ENCODE data around the gene RALGAPA1. TPM values are rescaled to one million over a fixed set of nuclear protein-coding genes. Genes with fewer than 3 reads are reported as not detected.

RALGAPA1 gene
- polyA plus RNA-seq, 1 donor from 2014 or later = 73.3 TPM

DNA sequence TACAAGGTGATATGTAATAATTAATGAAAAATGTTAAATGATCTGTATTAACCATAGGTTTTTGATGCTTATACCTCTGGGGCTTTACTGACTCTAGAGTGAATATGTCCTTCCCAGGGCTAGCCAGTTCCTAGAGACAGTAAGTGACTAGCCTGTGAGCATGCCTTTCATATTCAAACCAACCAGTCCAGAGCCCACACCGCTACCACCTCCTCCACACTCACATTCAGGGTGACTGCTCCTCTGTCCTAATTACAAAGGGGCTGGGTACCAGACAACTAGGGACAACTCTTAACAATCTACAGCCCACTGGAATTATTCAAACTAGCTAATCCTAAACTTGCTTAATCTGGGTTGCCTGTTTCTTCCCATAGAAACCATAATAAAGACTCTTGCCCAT, 49.0 kb downstream of the RALGAPA1 start:
- no peak for TF ChIP-seq MXI1 (conservative IDR thresholded peaks at IDR 0.05; ENCODE audit: poor library complexity, severe bottlenecking)
- TF ChIP-seq, protein P1, sequence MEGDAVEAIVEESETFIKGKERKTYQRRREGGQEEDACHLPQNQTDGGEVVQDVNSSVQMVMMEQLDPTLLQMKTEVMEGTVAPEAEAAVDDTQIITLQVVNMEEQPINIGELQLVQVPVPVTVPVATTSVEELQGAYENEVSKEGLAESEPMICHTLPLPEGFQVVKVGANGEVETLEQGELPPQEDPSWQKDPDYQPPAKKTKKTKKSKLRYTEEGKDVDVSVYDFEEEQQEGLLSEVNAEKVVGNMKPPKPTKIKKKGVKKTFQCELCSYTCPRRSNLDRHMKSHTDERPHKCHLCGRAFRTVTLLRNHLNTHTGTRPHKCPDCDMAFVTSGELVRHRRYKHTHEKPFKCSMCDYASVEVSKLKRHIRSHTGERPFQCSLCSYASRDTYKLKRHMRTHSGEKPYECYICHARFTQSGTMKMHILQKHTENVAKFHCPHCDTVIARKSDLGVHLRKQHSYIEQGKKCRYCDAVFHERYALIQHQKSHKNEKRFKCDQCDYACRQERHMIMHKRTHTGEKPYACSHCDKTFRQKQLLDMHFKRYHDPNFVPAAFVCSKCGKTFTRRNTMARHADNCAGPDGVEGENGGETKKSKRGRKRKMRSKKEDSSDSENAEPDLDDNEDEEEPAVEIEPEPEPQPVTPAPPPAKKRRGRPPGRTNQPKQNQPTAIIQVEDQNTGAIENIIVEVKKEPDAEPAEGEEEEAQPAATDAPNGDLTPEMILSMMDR (IDR thresholded peaks at IDR 0.05; ENCODE audit: poor library complexity, severe bottlenecking) = no peak
- TF ChIP-seq SMC3 (conservative IDR thresholded peaks at IDR 0.05; ENCODE audit: poor library complexity) = no peak
- TF ChIP-seq TAF1 (IDR thresholded peaks at IDR 0.05; ENCODE audit: low read depth) = no peak
- TF ChIP-seq POLR2AphosphoS5 (IDR thresholded peaks at IDR 0.05) = no peak
- TF ChIP-seq RAD21 (conservative IDR thresholded peaks at IDR 0.05) = no peak
- no peak for TF ChIP-seq EZH2 (IDR thresholded peaks at IDR 0.05; ENCODE audit: borderline replicate concordance, insufficient read depth, low read length, poor library complexity, severe bottlenecking)
- TF ChIP-seq, protein P2, sequence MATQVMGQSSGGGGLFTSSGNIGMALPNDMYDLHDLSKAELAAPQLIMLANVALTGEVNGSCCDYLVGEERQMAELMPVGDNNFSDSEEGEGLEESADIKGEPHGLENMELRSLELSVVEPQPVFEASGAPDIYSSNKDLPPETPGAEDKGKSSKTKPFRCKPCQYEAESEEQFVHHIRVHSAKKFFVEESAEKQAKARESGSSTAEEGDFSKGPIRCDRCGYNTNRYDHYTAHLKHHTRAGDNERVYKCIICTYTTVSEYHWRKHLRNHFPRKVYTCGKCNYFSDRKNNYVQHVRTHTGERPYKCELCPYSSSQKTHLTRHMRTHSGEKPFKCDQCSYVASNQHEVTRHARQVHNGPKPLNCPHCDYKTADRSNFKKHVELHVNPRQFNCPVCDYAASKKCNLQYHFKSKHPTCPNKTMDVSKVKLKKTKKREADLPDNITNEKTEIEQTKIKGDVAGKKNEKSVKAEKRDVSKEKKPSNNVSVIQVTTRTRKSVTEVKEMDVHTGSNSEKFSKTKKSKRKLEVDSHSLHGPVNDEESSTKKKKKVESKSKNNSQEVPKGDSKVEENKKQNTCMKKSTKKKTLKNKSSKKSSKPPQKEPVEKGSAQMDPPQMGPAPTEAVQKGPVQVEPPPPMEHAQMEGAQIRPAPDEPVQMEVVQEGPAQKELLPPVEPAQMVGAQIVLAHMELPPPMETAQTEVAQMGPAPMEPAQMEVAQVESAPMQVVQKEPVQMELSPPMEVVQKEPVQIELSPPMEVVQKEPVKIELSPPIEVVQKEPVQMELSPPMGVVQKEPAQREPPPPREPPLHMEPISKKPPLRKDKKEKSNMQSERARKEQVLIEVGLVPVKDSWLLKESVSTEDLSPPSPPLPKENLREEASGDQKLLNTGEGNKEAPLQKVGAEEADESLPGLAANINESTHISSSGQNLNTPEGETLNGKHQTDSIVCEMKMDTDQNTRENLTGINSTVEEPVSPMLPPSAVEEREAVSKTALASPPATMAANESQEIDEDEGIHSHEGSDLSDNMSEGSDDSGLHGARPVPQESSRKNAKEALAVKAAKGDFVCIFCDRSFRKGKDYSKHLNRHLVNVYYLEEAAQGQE (IDR thresholded peaks at IDR 0.05; ENCODE audit: borderline replicate concordance) = no peak
- TF ChIP-seq EP300 (conservative IDR thresholded peaks at IDR 0.05; ENCODE audit: poor library complexity, severe bottlenecking) = no peak
- Histone ChIP-seq H3K9me3 (ENCODE audit: low read length) (no peaks in the 10 kb centered on the region), H3F3A (ENCODE audit: insufficient read depth, low read length, poor library complexity, severe bottlenecking) (no peaks in the 10 kb centered on the region), H3K9ac (ENCODE audit: low read length) (no peak overlapping the region), H3K79me2 (replicated peaks; ENCODE audit: insufficient read depth, low read length) (no peaks in the 10 kb centered on the region), H4K20me1 (ENCODE audit: insufficient read depth) (no peaks in the 10 kb centered on the region), H3K27ac (ENCODE audit: low read length) (no peak overlapping the region), H3K4me2 (ENCODE audit: low read length) (no peak overlapping the region), H3K27me3 (ENCODE audit: insufficient read depth, low read depth, low read length) (no peaks in the 10 kb centered on the region), H3K9me2 (ENCODE audit: insufficient read depth, low read length) (no peaks in the 10 kb centered on the region), H3K36me3 (ENCODE audit: insufficient read depth, low read length) (peaks cover 11% of the 10 kb centered on the region), H2AFZ (ENCODE audit: low read depth, low read length) (no peak overlapping the region), H3K4me3 (ENCODE audit: low read length) (no peak overlapping the region)

DNA sequence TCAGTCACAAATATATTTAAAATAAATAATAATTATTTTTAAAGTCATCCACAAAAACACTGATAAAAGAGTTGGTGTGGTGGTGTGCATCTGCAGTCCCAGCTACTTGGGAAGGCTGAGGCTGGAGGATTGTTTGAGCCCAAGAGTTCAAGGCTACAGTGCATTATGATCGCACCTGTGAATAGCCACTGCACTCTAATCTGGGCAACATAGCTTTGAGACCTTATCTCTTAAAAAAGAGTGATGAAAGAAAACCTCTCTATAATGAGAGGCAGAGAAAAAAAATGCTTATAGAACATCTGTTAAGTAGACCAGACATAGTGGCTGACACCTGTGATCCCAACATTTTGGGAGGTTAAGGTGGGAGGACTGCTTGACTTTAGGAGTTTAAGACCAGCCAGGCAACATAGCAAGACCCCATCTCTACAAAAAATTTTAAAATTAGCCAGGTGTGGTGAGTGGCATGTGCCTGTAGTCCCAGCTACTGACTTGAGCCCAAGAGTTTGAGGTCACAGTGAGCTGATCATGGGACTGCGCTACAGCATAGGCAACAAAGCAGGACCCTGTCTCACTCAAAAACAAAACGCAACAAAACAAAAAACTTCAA, 50.5 kb downstream of the RALGAPA1 start:
- H3K9me2 ChIP-seq (ENCODE audit: insufficient read depth, low read length) = no peaks in the 10 kb centered on the region
- no peaks in the 10 kb centered on the region for H3K79me2 ChIP-seq (replicated peaks; ENCODE audit: insufficient read depth, low read length)
- no peak for TF ChIP-seq MXI1 (conservative IDR thresholded peaks at IDR 0.05; ENCODE audit: poor library complexity, severe bottlenecking)
- TF ChIP-seq, protein P2 (IDR thresholded peaks at IDR 0.05; ENCODE audit: borderline replicate concordance) = no peak
- no peak for TF ChIP-seq TAF1 (IDR thresholded peaks at IDR 0.05; ENCODE audit: low read depth)
- no peak for TF ChIP-seq SMC3 (conservative IDR thresholded peaks at IDR 0.05; ENCODE audit: poor library complexity)
- TF ChIP-seq EZH2 (IDR thresholded peaks at IDR 0.05; ENCODE audit: borderline replicate concordance, insufficient read depth, low read length, poor library complexity, severe bottlenecking) = no peak
- TF ChIP-seq RAD21 (conservative IDR thresholded peaks at IDR 0.05) = no peak
- no peak for TF ChIP-seq EP300 (conservative IDR thresholded peaks at IDR 0.05; ENCODE audit: poor library complexity, severe bottlenecking)
- no peak for TF ChIP-seq POLR2AphosphoS5 (IDR thresholded peaks at IDR 0.05)
- TF ChIP-seq, protein P1 (IDR thresholded peaks at IDR 0.05; ENCODE audit: poor library complexity, severe bottlenecking) = no peak
- H4K20me1 ChIP-seq (ENCODE audit: insufficient read depth) = no peaks in the 10 kb centered on the region
- no peak overlapping the region for H2AFZ ChIP-seq (ENCODE audit: low read depth, low read length)
- H3K36me3 ChIP-seq (ENCODE audit: insufficient read depth, low read length) = peaks cover 16% of the 10 kb centered on the region
- H3F3A ChIP-seq (ENCODE audit: insufficient read depth, low read length, poor library complexity, severe bottlenecking) = no peaks in the 10 kb centered on the region
- no peak overlapping the region for H3K4me3 ChIP-seq (ENCODE audit: low read length)
- no peak overlapping the region for H3K27ac ChIP-seq (ENCODE audit: low read length)
- H3K4me2 ChIP-seq (ENCODE audit: low read length) = no peak overlapping the region
- no peaks in the 10 kb centered on the region for H3K9me3 ChIP-seq (ENCODE audit: low read length)
- H3K27me3 ChIP-seq (ENCODE audit: insufficient read depth, low read depth, low read length) = no peaks in the 10 kb centered on the region
- no peak overlapping the region for H3K9ac ChIP-seq (ENCODE audit: low read length)

Data from neural cell (in vitro differentiated cells).